GM21360 (cell line): Measurements from ENCODE around the gene DLG2.
"Not testable (repeated sequence)": the region's sequence is repeated elsewhere in the genome, so short reads cannot be mapped to it uniquely, and the experiment has no call there.

Source experiments
- ATAC-seq: cut with Tn5 transposase; IDR thresholded peaks from one replicate; pipeline ENCODE4 v1.9.1; 2021; ENCODE audit warnings: mild to moderate bottlenecking, moderate library complexity; ENCODE audit not compliant: unreplicated experiment

DLG2 gene

GRCh38 chr11:84865791-84866535, 761.2 kb downstream of the DLG2 start:
- no peak for ATAC-seq

- ATAC-seq: no peak
These were observed 761.9 kb downstream of the DLG2 start for GRCh38 chr11:84865257-84865656.

GRCh38 chr11:84857746-84858145, 769.4 kb downstream of the DLG2 start:
- ATAC-seq: no peak

GRCh38 chr11:84855508-84856245, 771.5 kb downstream of the DLG2 start:
- no peak for ATAC-seq

GRCh38 chr11:84854498-84854880, 772.7 kb downstream of the DLG2 start:
- no peak for ATAC-seq

- ATAC-seq: no peak
These were observed 773.2 kb downstream of the DLG2 start for GRCh38 chr11:84853841-84854497.

- no peak for ATAC-seq
These were observed 779.3 kb downstream of the DLG2 start for GRCh38 chr11:84847842-84848241.

- not testable (repeated sequence) for ATAC-seq
These were observed 786.9 kb downstream of the DLG2 start for GRCh38 chr11:84840201-84840600.

- ATAC-seq: no peak
These were observed 789.6 kb downstream of the DLG2 start for GRCh38 chr11:84837402-84838069.

- no peak for ATAC-seq
These were observed 790.8 kb downstream of the DLG2 start for GRCh38 chr11:84836371-84836770.

GRCh38 chr11:84833488-84834088, 793.6 kb downstream of the DLG2 start:
- ATAC-seq: no peak

- no peak for ATAC-seq
These were observed 796.8 kb downstream of the DLG2 start for GRCh38 chr11:84830372-84830771.

GRCh38 chr11:84829162-84829561, 798.0 kb downstream of the DLG2 start:
- ATAC-seq: no peak

- no peak for ATAC-seq
These were observed 798.5 kb downstream of the DLG2 start for GRCh38 chr11:84828616-84829015.

GRCh38 chr11:84825106-84825660, 802.0 kb downstream of the DLG2 start:
- ATAC-seq: no peak

- ATAC-seq: no peak
These were observed 802.5 kb downstream of the DLG2 start for GRCh38 chr11:84824624-84825023.

GRCh38 chr11:84819537-84819936, 807.6 kb downstream of the DLG2 start:
- ATAC-seq: no peak

- no peak for ATAC-seq
These were observed 808.0 kb downstream of the DLG2 start for GRCh38 chr11:84819128-84819527.

- no peak for ATAC-seq
These were observed 809.1 kb downstream of the DLG2 start for GRCh38 chr11:84817998-84818397.

- no peak for ATAC-seq
These were observed 814.6 kb downstream of the DLG2 start for GRCh38 chr11:84812471-84812969.
